ENCODE results near the gene P2RX5. TPM values are rescaled to one million over a fixed set of nuclear protein-coding genes. Genes with fewer than 3 reads are reported as not detected.
"Not testable (repeated sequence)": the region's sequence is repeated elsewhere in the genome, so short reads cannot be mapped to it uniquely, and the experiment has no call there.

The P2RX5 gene, protein sequence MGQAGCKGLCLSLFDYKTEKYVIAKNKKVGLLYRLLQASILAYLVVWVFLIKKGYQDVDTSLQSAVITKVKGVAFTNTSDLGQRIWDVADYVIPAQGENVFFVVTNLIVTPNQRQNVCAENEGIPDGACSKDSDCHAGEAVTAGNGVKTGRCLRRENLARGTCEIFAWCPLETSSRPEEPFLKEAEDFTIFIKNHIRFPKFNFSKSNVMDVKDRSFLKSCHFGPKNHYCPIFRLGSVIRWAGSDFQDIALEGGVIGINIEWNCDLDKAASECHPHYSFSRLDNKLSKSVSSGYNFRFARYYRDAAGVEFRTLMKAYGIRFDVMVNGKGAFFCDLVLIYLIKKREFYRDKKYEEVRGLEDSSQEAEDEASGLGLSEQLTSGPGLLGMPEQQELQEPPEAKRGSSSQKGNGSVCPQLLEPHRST
- 0.23 TPM in 1 of 2 replicates, not detected in the other for total RNA-seq (2014; rRNA removed; shearing (Covaris generic))

- DNase-seq (ENCODE audit: low spot score), result no peak
These were observed at the start of gene P2RX5 for GRCh38 chr17:3695723-3696411. Gene P2RX5 (minus strand): TSS chr17:3696155. CDS start chr17:3696005, 150 bp downstream.

GRCh38 chr17:3745071-3745470 is 49.1 kb upstream of the P2RX5 start:
- DNase-seq (ENCODE audit: low spot score), result no peak

GRCh38 chr17:3744014-3744413 is 48.1 kb upstream of the P2RX5 start:
- DNase-seq (ENCODE audit: low spot score), result no peak

- DNase-seq (ENCODE audit: low spot score), result no peak
These were observed 44.7 kb upstream of the P2RX5 start for GRCh38 chr17:3740611-3741073.

- no peak for DNase-seq (ENCODE audit: low spot score)
These were observed 43.6 kb upstream of the P2RX5 start for GRCh38 chr17:3739422-3740124.

GRCh38 chr17:3738562-3739295 is 42.8 kb upstream of the P2RX5 start:
- DNase-seq (ENCODE audit: low spot score), result peak; percentile 15

DNA sequence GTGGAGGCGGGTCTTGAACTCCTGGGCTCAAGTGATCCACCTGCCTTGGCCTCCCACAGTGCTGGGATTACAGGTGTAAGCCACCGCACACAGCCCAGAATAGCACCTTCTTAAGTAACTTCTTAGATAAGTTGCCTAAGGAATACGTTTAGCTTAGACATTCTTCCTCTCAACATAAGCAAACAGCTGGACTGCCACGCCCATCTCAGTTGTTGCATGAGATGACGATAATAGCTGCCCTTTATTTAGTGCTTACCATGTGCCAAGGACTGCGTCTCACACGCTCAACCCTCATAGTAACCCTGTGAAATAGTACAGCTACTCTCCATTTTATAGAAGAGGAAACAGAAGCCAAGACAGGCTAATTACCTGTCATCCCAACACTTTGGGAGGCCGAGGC is 39.6 kb upstream of the P2RX5 start:
- no peak for DNase-seq (ENCODE audit: low spot score)

DNA sequence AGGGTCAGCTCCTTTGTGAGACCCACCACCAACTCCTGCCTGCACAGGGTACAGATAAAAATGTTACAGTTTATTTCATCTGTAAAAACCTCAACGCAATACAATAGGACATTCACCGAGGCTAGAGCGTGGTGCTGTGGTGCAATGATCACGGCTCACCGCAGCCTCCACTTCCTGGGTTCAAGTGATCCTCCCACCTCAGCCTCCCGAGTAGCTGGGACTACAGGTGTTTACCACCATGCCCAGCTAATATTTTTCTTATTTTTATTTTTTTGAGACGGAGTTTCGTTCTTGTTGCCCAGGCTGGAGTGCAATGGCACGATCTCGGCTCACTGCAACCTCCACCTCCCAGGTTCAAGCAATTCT is 38.9 kb upstream of the P2RX5 start:
- DNase-seq (ENCODE audit: low spot score), result not testable (repeated sequence)

DNA sequence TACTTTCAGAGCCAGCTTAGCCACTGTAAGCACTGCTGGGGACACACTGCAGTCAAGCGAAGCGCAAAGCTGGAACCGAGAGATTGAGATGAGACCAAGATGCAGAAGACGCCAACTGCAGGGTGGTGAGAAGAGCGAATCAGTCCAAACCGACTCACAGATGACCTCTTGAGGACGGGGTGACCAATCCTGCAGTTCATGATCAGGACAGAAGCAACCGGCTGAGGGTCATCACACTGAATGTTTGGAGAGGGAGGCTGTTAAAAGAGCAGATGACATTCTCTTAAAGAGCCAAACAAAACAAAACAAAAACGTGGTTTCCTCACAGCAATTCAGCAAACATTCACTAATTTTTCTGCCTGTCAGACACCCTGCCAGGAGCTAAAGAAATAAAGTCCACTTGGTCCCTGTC is 36.3 kb upstream of the P2RX5 start:
- DNase-seq (ENCODE audit: low spot score), result peak; percentile 2

DNA sequence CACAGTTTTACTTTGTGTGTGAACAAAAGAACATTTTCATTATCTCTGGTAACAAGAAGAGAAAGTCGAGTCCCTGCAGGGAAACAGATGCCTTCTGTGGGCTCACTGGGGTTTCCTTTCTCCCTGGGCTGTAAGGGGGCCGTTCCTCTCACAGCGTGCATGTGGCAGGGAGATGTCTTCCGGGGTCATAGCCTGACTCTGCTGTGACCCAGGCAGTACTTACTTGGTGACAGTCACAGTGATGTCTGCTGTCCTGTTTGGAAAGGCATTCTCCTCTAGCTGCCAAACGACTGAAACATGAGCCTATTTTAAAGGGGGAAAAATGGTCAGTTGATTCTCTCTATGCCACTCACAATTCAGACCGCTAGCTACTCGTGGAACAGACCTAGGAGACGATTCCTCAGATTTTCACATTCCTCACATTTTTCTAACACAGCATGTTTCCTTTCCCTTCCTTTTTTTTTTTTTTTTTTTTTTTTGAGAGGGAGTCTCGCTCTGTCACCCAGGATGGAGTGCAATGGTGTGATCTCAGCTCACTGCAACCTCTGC is 35.0 kb upstream of the P2RX5 start:
- no peak for DNase-seq (ENCODE audit: low spot score)

GRCh38 chr17:3729881-3730280 is 33.9 kb upstream of the P2RX5 start:
- no peak for DNase-seq (ENCODE audit: low spot score)

DNA sequence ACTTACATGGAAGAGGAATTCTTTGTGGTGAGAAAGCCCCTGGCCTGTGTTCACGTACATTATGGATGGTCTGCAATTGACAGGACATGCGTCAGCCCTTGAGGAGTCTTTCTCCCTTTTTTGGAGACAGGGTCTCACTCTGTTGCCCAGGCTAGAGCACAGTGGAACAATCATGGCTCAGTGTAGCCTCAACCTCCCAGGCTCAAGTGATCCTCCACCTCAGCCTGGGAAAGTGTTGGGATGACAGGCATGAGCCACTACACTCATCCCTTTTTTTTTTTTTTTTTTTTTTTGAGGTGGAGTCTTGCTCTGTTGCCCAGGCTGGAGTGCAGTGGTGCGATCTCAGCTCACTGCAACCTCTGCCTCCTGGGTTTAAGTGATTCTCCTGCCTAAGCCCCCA is 32.1 kb upstream of the P2RX5 start:
- not testable (repeated sequence) for DNase-seq (ENCODE audit: low spot score)

- DNase-seq (ENCODE audit: low spot score), result no peak
These were observed 31.1 kb upstream of the P2RX5 start for GRCh38 chr17:3727041-3727440.

- DNase-seq (ENCODE audit: low spot score), result peak; percentile 10
These were observed 28.6 kb upstream of the P2RX5 start for GRCh38 chr17:3724378-3725077.

DNA sequence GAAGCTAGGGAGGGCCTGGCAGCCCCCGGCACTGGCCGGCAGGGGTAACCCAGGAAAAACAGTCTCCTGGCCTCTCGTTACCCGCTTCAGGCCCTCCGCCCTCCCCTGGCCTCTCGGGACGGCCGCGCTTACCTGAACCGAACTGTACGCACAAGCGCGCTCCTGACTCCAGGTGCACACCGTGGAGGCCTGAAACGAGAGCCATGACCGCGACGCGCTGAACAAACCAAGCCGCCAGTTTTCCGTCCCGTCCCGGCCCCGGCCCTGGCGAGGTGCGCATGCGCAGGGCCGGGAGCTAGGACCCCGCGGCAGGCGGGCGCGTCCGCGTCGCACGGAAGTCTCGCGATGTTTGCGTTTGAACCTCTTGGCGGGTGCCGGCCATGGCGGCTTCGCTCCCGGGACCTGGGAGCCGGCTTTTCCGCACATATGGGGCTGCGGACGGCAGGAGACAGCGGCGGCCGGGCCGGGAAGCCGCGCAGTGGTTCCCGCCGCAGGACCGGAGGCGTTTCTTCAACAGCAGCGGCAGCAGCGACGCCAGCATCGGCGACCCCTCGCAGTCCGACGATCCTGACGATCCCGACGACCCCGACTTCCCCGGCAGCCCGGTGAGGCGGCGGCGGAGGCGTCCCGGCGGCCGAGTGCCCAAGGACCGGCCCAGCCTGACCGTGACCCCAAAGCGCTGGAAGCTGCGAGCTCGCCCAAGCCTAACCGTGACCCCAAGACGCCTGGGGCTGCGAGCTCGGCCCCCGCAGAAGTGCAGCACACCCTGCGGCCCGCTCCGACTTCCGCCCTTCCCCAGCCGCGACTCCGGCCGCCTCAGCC is 27.8 kb upstream of the P2RX5 start, which contains the start of gene HASPIN:
Gene HASPIN (plus strand): TSS at position 348 of the 822 bp plus-strand sequence. CDS start 33 bp downstream, at position 381.
- DNase-seq (ENCODE audit: low spot score), result peak; percentile 91

DNA sequence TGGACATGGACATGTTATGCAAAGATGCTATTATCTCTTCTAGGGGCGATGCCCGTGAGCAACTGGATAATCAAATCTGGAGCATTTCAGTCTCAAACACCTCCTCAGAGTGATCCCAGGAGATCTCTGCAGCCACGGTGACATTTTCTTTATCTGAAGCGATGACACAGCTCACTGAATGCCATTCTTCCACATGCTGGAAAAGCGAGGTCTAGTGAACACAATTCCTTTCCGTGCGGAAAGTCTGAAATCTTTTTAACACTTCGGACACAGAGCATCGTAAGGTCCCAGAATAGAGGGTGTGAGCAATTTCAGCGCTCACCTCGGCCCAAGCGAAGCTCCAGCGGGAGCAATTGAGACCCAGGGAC is 27.2 kb upstream of the P2RX5 start:
- no peak for DNase-seq (ENCODE audit: low spot score)

DNA sequence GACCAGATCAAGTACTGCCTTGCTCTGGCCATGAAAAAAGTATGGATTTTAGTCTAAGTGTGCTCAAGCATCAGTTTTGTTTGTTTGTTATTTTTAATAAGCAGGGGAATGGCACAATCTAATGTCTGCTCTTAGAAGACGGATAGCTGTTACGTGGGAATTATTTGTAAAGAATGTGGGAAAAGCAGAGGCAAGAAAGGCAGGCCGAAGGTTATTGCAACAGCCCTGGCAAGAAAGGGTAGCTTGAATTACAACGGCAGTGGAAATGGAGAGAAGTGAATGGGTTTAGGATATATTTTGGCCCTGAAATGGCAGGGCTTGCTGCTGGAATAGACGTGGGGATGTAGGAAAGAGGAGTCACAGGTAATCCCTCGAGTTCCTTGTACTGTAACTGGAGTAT is 26.8 kb upstream of the P2RX5 start:
- no peak for DNase-seq (ENCODE audit: low spot score)

- DNase-seq (ENCODE audit: low spot score), result no peak
These were observed 23.3 kb upstream of the P2RX5 start for GRCh38 chr17:3719265-3719664.

DNA sequence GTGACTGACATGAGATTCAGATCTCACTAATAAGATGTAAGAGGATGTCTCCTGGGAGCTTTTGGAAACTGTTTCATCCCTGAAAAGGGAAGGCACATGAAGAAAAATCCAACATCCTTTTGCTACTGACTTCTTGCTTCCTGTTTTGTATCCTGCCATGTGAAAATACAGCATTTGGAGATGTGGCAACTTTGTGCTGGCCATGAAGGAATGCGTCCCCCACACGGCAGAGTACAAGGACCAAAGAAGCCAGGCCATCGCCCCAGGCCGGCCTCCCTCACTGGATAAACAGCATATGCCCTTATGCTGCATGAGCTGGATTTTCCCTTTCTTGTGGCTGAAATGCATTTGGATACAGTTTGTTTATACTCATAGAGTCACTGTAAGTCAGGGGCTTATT is 22.2 kb upstream of the P2RX5 start:
- no peak for DNase-seq (ENCODE audit: low spot score)

- no peak for DNase-seq (ENCODE audit: low spot score)
These were observed 19.3 kb upstream of the P2RX5 start for GRCh38 chr17:3715296-3715695.
